HG02840 (cell line): ENCODE measurements around the gene SKAP1.

Experiments
- ATAC-seq: cut with Tn5 transposase; IDR thresholded peaks from one replicate; pipeline ENCODE4 v1.9.1; 2021; ENCODE audit warnings: mild to moderate bottlenecking, moderate library complexity, moderate number of reproducible peaks; ENCODE audit not compliant: unreplicated experiment, low FRiP score

Gene SKAP1

GRCh38 chr17:48095611-48096010, 334.4 kb downstream of the SKAP1 start:
- ATAC-seq, result no peak

- ATAC-seq, result no peak
These were observed 336.5 kb downstream of the SKAP1 start for GRCh38 chr17:48093341-48094045.

- ATAC-seq, result no peak
These were observed 345.1 kb downstream of the SKAP1 start for GRCh38 chr17:48084932-48085331.
